Tibial nerve (tissue), 4 donors: ENCODE results near the gene RPL19. TPM values are rescaled to one million over a fixed set of nuclear protein-coding genes. Genes with fewer than 3 reads are reported as not detected.

Experiments
- DNase-seq, 2 donors: peaks; one replicate each; pipeline ENCODE4 v3.0.0-alpha.2; 2019; ENCODE audit warnings: low spot score in 2 of 2
- H3K27ac ChIP-seq, 4 donors: fragments of 200-600 bp; sonication (generic) in 3 of 4; one replicate each; pipeline ENCODE4 v1.5.1; 2017 to 2019; ENCODE audit warnings: mild to moderate bottlenecking in 1 of 4
- H3K27me3 ChIP-seq, 2 donors: fragments of 200-600 bp; sonication (generic) in 1 of 2; one replicate each; pipeline versions ENCODE4 v1.5.1 to v1.6.0; 2017 to 2019
- H3K36me3 ChIP-seq, 3 donors: fragments of 200-600 bp; sonication (generic); one replicate each; pipeline ENCODE4 v1.5.1; 2018 to 2019
- H3K4me1 ChIP-seq, 4 donors: fragments of 200-600 bp; sonication (generic) in 3 of 4; one replicate each; pipeline ENCODE4 v1.5.1; 2017 to 2019
- H3K4me3 ChIP-seq, 4 donors: fragments of 200-600 bp; sonication (generic) in 3 of 4; one replicate each; pipeline ENCODE4 v1.5.1; 2017 to 2019; ENCODE audit warnings: mild to moderate bottlenecking in 1 of 4, moderate library complexity in 1 of 4
- H3K9me3 ChIP-seq, 4 donors: fragments of 200-600 bp; sonication (generic) in 3 of 4; one replicate each; pipeline ENCODE4 v1.5.1; 2017 to 2019
- EP300 ChIP-seq, 2 donors: sonication (generic); formaldehyde crosslinking; IDR thresholded peaks; one replicate each; pipeline ENCODE4 v1.6.1; 2017; ENCODE audit warnings: antibody characterized with exemption in 2 of 2, mild to moderate bottlenecking in 1 of 2
- POLR2A ChIP-seq, 2 donors: fragments of 450-650 bp; IDR thresholded peaks; one replicate each; pipeline ENCODE4 v1.6.1; 2017; ENCODE audit warnings: antibody characterized with exemption in 2 of 2, mild to moderate bottlenecking in 2 of 2, moderate library complexity in 2 of 2
- WGBS, 2 donors: methylation state at CpG; one replicate each; pipeline ENCODE4 v1.1.5; 2018; 5-methylcytosine and 5-hydroxymethylcytosine counted together
- total RNA-seq, 4 donors: library from RNA; depleted of rRNA; stranded (reverse); fragments of >200 nt; gene quantifications; one replicate each; pipeline ENCODE4 v1.1.0, GENCODE V29; 2016
- TF ChIP-seq, protein P1 (sequence below), 5 experiments: fragments of 200-600 bp in 3 of 5; fragments of 450-650 bp in 2 of 5; sonication (generic) in 3 of 5; IDR thresholded peaks; one replicate each; pipeline ENCODE4 v1.5.1; 2016 to 2019; ENCODE audit warnings: antibody characterized with exemption in 5 of 5, mild to moderate bottlenecking in 3 of 5, moderate library complexity in 2 of 5

RPL19 gene
- 1,000 to 10,000 TPM; 2,381 to 3,486 (median 2,809) TPM for total RNA-seq

- 0% methylated on average over 44 to 51 of the region's 52 CpGs for WGBS, 2 donors
- no peaks in the 10 kb centered on the region for H3K27me3 ChIP-seq
- TF ChIP-seq, protein P1, sequence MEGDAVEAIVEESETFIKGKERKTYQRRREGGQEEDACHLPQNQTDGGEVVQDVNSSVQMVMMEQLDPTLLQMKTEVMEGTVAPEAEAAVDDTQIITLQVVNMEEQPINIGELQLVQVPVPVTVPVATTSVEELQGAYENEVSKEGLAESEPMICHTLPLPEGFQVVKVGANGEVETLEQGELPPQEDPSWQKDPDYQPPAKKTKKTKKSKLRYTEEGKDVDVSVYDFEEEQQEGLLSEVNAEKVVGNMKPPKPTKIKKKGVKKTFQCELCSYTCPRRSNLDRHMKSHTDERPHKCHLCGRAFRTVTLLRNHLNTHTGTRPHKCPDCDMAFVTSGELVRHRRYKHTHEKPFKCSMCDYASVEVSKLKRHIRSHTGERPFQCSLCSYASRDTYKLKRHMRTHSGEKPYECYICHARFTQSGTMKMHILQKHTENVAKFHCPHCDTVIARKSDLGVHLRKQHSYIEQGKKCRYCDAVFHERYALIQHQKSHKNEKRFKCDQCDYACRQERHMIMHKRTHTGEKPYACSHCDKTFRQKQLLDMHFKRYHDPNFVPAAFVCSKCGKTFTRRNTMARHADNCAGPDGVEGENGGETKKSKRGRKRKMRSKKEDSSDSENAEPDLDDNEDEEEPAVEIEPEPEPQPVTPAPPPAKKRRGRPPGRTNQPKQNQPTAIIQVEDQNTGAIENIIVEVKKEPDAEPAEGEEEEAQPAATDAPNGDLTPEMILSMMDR (IDR thresholded peaks at IDR 0.05): peak in 2 of 5 experiments; percentile 30 to 33
- TF ChIP-seq POLR2A (IDR thresholded peaks at IDR 0.05) (peak; percentile 48 to 67), EP300 (IDR thresholded peaks at IDR 0.05) (peak; percentile 88 to 93)
- no peaks in the 10 kb centered on the region for H3K9me3 ChIP-seq
- peak within 1 kb of the TSS; percentile 96 to 98 (median 97) for H3K27ac ChIP-seq
- peaks cover 0 to 40% (median 34%) of the 10 kb centered on the region in 3 donors for H3K36me3 ChIP-seq
- peaks cover 0 to 59% (median 31%) of the 10 kb centered on the region in 4 donors for H3K4me1 ChIP-seq
- peak in 1 of 2 donors; percentile 54 for DNase-seq
- peak within 1 kb of the TSS; percentile 66 to 82 (median 73) for H3K4me3 ChIP-seq
Measured at GRCh38 chr17:39200070-39200879, at the start of gene RPL19. Gene RPL19, plus strand, starts transcription at chr17:39200283. Its CDS starts 62 bp downstream, at chr17:39200345.

- Histone ChIP-seq H3K4me3 (peak overlapping the region; percentile 44 to 81 (median 70)), H3K9me3 (no peaks in the 10 kb centered on the region), H3K4me1 (peaks cover 0 to 31% (median 19%) of the 10 kb centered on the region in 4 donors), H3K27me3 (peaks cover 0 to 24% of the 10 kb centered on the region in 2 donors), H3K36me3 (no peaks in the 10 kb centered on the region), H3K27ac (peak overlapping the region; percentile 51 to 94 (median 76))
- DNase-seq: no peak
- TF ChIP-seq, protein P1 (IDR thresholded peaks at IDR 0.05): no peak
- no peak for TF ChIP-seq POLR2A (IDR thresholded peaks at IDR 0.05)
- no peak for TF ChIP-seq EP300 (IDR thresholded peaks at IDR 0.05)
- 33 to 34% methylated on average over 4 to 5 of the region's 5 CpGs for WGBS, 2 donors
Measured at GRCh38 chr17:39150795-39151149, 49.3 kb upstream of the RPL19 start.

DNA sequence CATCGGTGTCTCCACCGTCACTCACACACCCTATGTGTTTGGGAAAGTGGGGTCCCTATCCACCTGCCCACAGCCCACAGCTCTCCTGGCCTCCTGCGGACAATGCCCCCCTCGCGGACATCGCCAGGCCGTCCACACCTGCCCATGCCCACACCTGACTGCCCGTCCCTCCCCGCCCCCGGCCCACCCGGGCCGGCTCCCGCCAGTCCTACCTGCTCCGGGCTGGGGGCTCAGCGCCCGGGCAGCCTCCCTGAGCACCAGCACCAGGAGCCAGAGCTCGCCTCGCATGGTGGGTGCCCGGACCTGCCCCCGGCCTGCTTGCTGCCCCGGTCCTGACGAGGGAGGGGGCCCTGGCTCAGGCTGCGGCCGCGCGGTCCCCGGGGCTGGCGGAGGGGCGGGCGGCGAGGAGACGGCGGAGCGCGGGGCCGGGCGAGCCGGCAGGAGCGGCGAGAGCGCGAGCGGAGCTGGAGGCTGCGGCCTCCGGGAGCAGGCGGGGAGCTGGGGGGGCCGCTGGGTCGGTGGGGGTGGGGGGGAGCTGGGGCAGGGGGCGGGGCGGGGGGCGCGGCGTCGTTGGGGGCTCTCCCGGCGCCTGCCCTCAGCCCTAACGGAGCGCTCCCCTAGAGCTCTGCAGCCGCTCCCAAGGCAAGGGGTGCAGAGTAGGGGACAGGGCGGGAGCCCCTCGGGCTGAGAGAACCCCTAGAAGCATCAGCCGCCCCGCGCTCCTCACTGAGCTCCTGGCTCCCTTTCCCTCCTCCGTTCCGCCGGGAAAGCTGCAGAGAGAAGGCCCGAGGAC is 48.7 kb upstream of the RPL19 start, which contains the start of gene PLXDC1:
Gene PLXDC1, minus strand, starts transcription at position 488 of the 793 bp plus-strand sequence. Its CDS starts 200 bp downstream, at position 288.
- Histone ChIP-seq H3K36me3 (no peaks in the 10 kb centered on the region), H3K27ac (peak within 1 kb of the TSS; percentile 51 to 99 (median 91)), H3K4me3 (peak within 1 kb of the TSS; percentile 62 to 82 (median 80)), H3K27me3 (peaks cover 0 to 24% of the 10 kb centered on the region in 2 donors), H3K4me1 (peaks cover 0 to 31% (median 19%) of the 10 kb centered on the region in 4 donors), H3K9me3 (no peaks in the 10 kb centered on the region)
- 1 to 5% methylated on average over 15 to 27 of the region's 68 CpGs for WGBS, 2 donors
- no peak for DNase-seq
- no peak for TF ChIP-seq POLR2A (IDR thresholded peaks at IDR 0.05)
- no peak for TF ChIP-seq EP300 (IDR thresholded peaks at IDR 0.05)
- TF ChIP-seq, protein P1 (IDR thresholded peaks at IDR 0.05): no peak

DNA sequence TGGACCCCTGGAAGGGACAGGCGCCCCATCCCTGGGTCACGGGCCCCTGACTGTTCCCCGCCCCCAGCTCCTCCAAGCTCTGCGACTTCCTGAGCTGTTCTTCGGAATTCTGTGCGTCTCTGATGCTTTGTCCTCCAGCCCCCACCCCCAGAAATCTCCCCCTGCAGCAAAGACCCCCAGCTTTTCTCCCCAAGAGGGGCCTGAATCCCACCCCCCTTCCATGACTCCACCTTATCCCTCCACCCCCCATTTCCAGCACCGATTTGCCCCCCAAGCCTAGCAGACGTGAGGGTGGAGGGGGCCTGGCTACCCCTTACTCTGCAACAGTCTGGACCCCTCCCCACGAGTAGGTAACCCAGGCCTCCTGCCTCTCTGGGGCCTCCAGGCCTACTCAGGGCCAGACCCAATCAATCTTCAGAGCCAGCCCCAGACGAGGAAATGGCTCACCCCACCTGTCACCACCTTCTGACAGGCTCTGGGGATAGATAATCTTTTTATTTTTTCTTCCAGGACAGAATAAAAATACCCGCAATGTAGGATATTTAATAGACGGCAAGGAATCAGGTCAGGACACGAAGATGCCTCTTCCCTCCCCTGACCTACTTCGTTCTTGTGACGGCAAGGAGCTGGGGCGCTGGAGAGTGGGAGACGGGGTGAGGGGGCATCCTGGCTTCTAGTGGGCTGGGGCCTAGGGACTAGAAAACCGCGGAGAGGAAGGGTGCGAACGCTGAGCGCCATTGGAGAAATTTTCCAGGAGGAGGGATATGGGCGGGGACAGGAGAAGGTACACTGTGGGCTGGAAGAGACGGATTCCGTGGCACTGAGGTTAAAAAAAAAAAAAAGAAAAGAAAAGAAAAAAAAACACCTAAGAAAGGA is 47.9 kb upstream of the RPL19 start:
- 11 to 16% methylated on average over 25 of the region's 25 CpGs for WGBS, 2 donors
- Histone ChIP-seq H3K36me3 (no peaks in the 10 kb centered on the region), H3K27ac (peak overlapping the region; percentile 51 to 99 (median 91)), H3K27me3 (peaks cover 0 to 24% of the 10 kb centered on the region in 2 donors), H3K4me3 (peak overlapping the region; percentile 78 to 99 (median 82)), H3K9me3 (no peaks in the 10 kb centered on the region), H3K4me1 (peaks cover 0 to 29% (median 19%) of the 10 kb centered on the region in 4 donors)
- peak in 1 of 2 donors; percentile 41 for DNase-seq
- no peak for TF ChIP-seq EP300 (IDR thresholded peaks at IDR 0.05)
